K562 (cell line): ENCODE measurements around the gene PLCL2. TPM values are rescaled to one million over a fixed set of nuclear protein-coding genes. Genes with fewer than 3 reads are reported as not detected.

Experiments used
- ATAC-seq: fragments of 200-7000 bp; cut with Tn5 transposase; 3 replicates; pipeline ENCODE4 v1.9.1; 2020; ENCODE audit warnings: moderate library complexity
- BruUV-seq: library from RNA; stranded (reverse); fragments of 400-500 nt; replicated peaks from 2 replicates; lab custom pipeline; 2021; lab: Mats Ljungman, UMichigan
- CTCF ChIA-PET: fragments of 300-600 bp; formaldehyde crosslinking; extraction: SDS; loops from one replicate; lab custom pipeline; 2021; ENCODE audit warnings: low intra/inter-chr PET ratio; lab: Yijun Ruan, JAX
- POLR2A ChIA-PET: fragments of 300-600, 350-650 bp; sonication (Branson Sonifier 250); formaldehyde crosslinking; extraction: SDS; loops from one replicate; lab custom pipeline; 2021; ENCODE audit warnings: antibody characterized with exemption, inconsistent platforms; lab: Yijun Ruan, JAX
- DNase-seq, 4 experiments: peaks; one replicate each; pipeline versions ENCODE4 v3.0.0 to v3.0.0-alpha.2; 2011 to 2018; ENCODE audit warnings: low spot score in 3 of 4, mixed read lengths in 3 of 4; ENCODE audit errors: extremely low read depth in 1 of 4
- FAIRE-seq: peaks from 2 replicates; lab custom pipeline; 2011; peaks lifted over from hg19 to GRCh38; lab: Jason Lieb, UNC
- H2AFZ ChIP-seq: 2 replicates; pipeline ENCODE4 v1.6.0; 2011; ENCODE audit warnings: low read depth, low read length, control low read depth, inconsistent platforms
- H3K27ac ChIP-seq: fragments of 200-600 bp; 3 replicates; pipeline ENCODE4 v1.8.0; 2011; ENCODE audit warnings: low read depth, mild to moderate bottlenecking, control low read depth, inconsistent platforms, low read length, moderate library complexity, mixed read lengths; ENCODE audit errors: extremely low read depth
- H3K27me3 ChIP-seq, 2 experiments: fragments of 300-600 bp in 1 of 2; 2 replicates in 1 of 2; 3 replicates in 1 of 2; pipeline versions ENCODE4 v1.6.0 to v1.8.0; 2011; ENCODE audit warnings: inconsistent platforms in 2 of 2, low read length in 2 of 2, mild to moderate bottlenecking in 1 of 2, mixed read lengths in 1 of 2, moderate library complexity in 1 of 2; ENCODE audit not compliant: control insufficient read depth in 2 of 2, insufficient read depth in 2 of 2
- H3K36me3 ChIP-seq: fragments of 300-600 bp; 3 replicates; pipeline ENCODE4 v1.8.0; 2011; ENCODE audit warnings: mild to moderate bottlenecking, low read length, inconsistent platforms; ENCODE audit not compliant: control insufficient read depth, insufficient read depth
- H3K4me1 ChIP-seq, 2 experiments: fragments of 200-600 bp in 1 of 2; replicated peaks in 1 of 2; 2 replicates in 1 of 2; 3 replicates in 1 of 2; pipeline versions ENCODE4 v1.5.1 to v1.8.0; 2011; ENCODE audit warnings: inconsistent platforms in 2 of 2, low read length in 2 of 2, mild to moderate bottlenecking in 1 of 2, mixed read lengths in 1 of 2, moderate library complexity in 1 of 2; ENCODE audit not compliant: control insufficient read depth in 2 of 2, insufficient read depth in 2 of 2
- H3K4me2 ChIP-seq: 2 replicates; pipeline ENCODE4 v1.6.1; 2011; ENCODE audit warnings: low read length, control low read depth, inconsistent platforms, mixed read lengths; ENCODE audit not compliant: insufficient read depth
- H3K4me3 ChIP-seq: fragments of 200-600 bp; sonication (generic), shearing (Covaris generic); 2 replicates; pipeline ENCODE4 v1.5.1; 2016; ENCODE audit warnings: control low read depth, inconsistent platforms
- H3K79me2 ChIP-seq: fragments of 200-600 bp; 3 replicates; pipeline ENCODE4 v1.8.0; 2011; ENCODE audit warnings: low read length, inconsistent platforms; ENCODE audit not compliant: control insufficient read depth, insufficient read depth
- H3K9ac ChIP-seq, 2 experiments: 2 replicates each; pipeline versions ENCODE4 v1.6.0 to v1.6.1; 2011; ENCODE audit warnings: low read depth in 2 of 2, low read length in 2 of 2, control low read depth in 1 of 2, inconsistent platforms in 1 of 2, mild to moderate bottlenecking in 1 of 2, mixed read lengths in 1 of 2; ENCODE audit not compliant: insufficient read depth in 1 of 2
- H3K9me1 ChIP-seq: one replicate; pipeline ENCODE4 v1.6.0; 2011; ENCODE audit warnings: inconsistent platforms, mild to moderate bottlenecking, low read length, moderate library complexity; ENCODE audit not compliant: control insufficient read depth, insufficient read depth
- H3K9me3 ChIP-seq: replicated peaks from 2 replicates; pipeline ENCODE4 v1.5.1; 2011; ENCODE audit warnings: low read depth, low read length, inconsistent platforms; ENCODE audit not compliant: control insufficient read depth, insufficient read depth
- H4K20me1 ChIP-seq: replicated peaks from 2 replicates; pipeline ENCODE4 v1.6.1; 2011; ENCODE audit warnings: low read length, inconsistent platforms, mixed read lengths; ENCODE audit not compliant: control insufficient read depth, insufficient read depth
- ASH1L ChIP-seq: fragments of 450-650 bp; IDR thresholded peaks from 2 replicates; pipeline ENCODE4 v1.6.1; 2018; ENCODE audit warnings: borderline replicate concordance, mild to moderate bottlenecking, low read depth; ENCODE audit not compliant: partially characterized antibody
- CHCHD3 ChIP-seq: fragments of 250-450 bp; sonication (Bioruptor Pico); IDR thresholded peaks from 2 replicates; pipeline ENCODE4 v2.1.2; 2022; ENCODE audit warnings: mild to moderate bottlenecking
- DDX20 ChIP-seq: fragments of 450-650 bp; IDR thresholded peaks from 2 replicates; pipeline ENCODE4 v1.6.1; 2016; ENCODE audit warnings: missing genetic modification characterization, low read depth, mild to moderate bottlenecking, missing compliant biosample characterization, moderate library complexity
- ELK3 ChIP-seq: fragments of 450-650 bp; formaldehyde crosslinking; IDR thresholded peaks from 2 replicates; pipeline ENCODE4 v1.4.0; 2020; ENCODE audit warnings: mild to moderate bottlenecking
- FIP1L1 ChIP-seq: fragments of 200-400 bp; formaldehyde crosslinking; IDR thresholded peaks from 2 replicates; pipeline ENCODE4 v1.6.1; 2018; ENCODE audit warnings: mild to moderate bottlenecking, low read depth, low read length; ENCODE audit not compliant: poor library complexity, severe bottlenecking
- HDAC8 ChIP-seq: fragments of 450-650 bp; IDR thresholded peaks from 2 replicates; pipeline ENCODE4 v1.6.1; 2016; ENCODE audit warnings: mild to moderate bottlenecking, missing genetic modification characterization, moderate library complexity, missing compliant biosample characterization
- HMG20A ChIP-seq: fragments of 450-650 bp; formaldehyde crosslinking; conservative IDR thresholded peaks from 2 replicates; pipeline ENCODE4 v1.4.0; 2020; ENCODE audit warnings: mild to moderate bottlenecking, mixed read lengths
- HNRNPH1 ChIP-seq: fragments of 200-400 bp; formaldehyde crosslinking; optimal IDR thresholded peaks from 2 replicates; pipeline ENCODE3; 2017; ENCODE audit warnings: low read depth, mild to moderate bottlenecking, low read length, moderate library complexity
- ID3 ChIP-seq, 2 experiments: fragments of 250-450 bp in 1 of 2; fragments of 450-650 bp in 1 of 2; sonication (Bioruptor Pico) in 1 of 2; IDR thresholded peaks; 2 replicates each; pipeline versions ENCODE4 v1.6.1 to v1.8.0; 2016 to 2021; ENCODE audit warnings: mild to moderate bottlenecking in 2 of 2, moderate library complexity in 2 of 2, missing compliant biosample characterization in 1 of 2, missing genetic modification characterization in 1 of 2
- KLF13 ChIP-seq: fragments of 450-650 bp; IDR thresholded peaks from 2 replicates; pipeline ENCODE4 v1.6.1; 2016; ENCODE audit warnings: missing genetic modification characterization, low read depth, mild to moderate bottlenecking, missing compliant biosample characterization, moderate library complexity, borderline replicate concordance
- MAFK ChIP-seq: IDR thresholded peaks from 2 replicates; pipeline ENCODE4 v1.6.1; 2011; ENCODE audit warnings: low read length, improper control_type of control experiment
- MAZ ChIP-seq, 2 experiments: fragments of 450-650 bp in 1 of 2; sonication (generic) in 1 of 2; formaldehyde crosslinking; IDR thresholded peaks in 1 of 2; conservative IDR thresholded peaks in 1 of 2; 2 replicates each; pipeline versions ENCODE4 v1.4.0 to v1.5.0; 2020; ENCODE audit warnings: mild to moderate bottlenecking in 1 of 2, missing genetic modification reagents in 1 of 2
- MTF1 ChIP-seq: fragments of 250-450 bp; sonication (Bioruptor Pico); IDR thresholded peaks from 2 replicates; pipeline ENCODE4 v1.9.0; 2021; ENCODE audit warnings: moderate library complexity, mild to moderate bottlenecking, inconsistent platforms, borderline replicate concordance
- NR2F6 ChIP-seq: fragments of 450-650 bp; formaldehyde crosslinking; IDR thresholded peaks from 2 replicates; pipeline ENCODE4 v1.4.0; 2020; ENCODE audit warnings: mild to moderate bottlenecking
- RBM39 ChIP-seq: fragments of 200-400 bp; formaldehyde crosslinking; optimal IDR thresholded peaks from 2 replicates; pipeline ENCODE3; 2018; ENCODE audit warnings: low read depth, low read length
- SAP30 ChIP-seq: fragments of 200-600 bp; sonication (generic); IDR thresholded peaks from 2 replicates; pipeline ENCODE4 v1.6.1; 2012; ENCODE audit warnings: borderline replicate concordance, low read depth, mild to moderate bottlenecking, moderate library complexity, low read length, control low read depth, inconsistent platforms; ENCODE audit not compliant: insufficient read depth, poor library complexity, severe bottlenecking
- TFAP4 ChIP-seq: sonication (generic); formaldehyde crosslinking; IDR thresholded peaks from 2 replicates; pipeline ENCODE4 v1.8.0; 2022; ENCODE audit warnings: missing genetic modification reagents, mild to moderate bottlenecking, moderate library complexity, borderline replicate concordance
- ZNF445 ChIP-seq: fragments of 250-450 bp; sonication (Bioruptor Pico); IDR thresholded peaks from 2 replicates; pipeline ENCODE4 v1.4.0; 2020; ENCODE audit warnings: low read depth, mild to moderate bottlenecking, moderate library complexity
- WGBS: fragments of 100-300 bp; shearing (Covaris generic); methylation state at CpG from one replicate; pipeline ENCODE4 v1.1.6; 2016; ENCODE audit warnings: low coverage, mixed read lengths; ENCODE audit not compliant: insufficient coverage; ENCODE audit errors: missing lambda C conversion rate; 5-methylcytosine and 5-hydroxymethylcytosine counted together
- in situ Hi-C: fragments of 300-500 bp; cut with MboI; formaldehyde crosslinking; loops from 4 replicates; pipeline ENCODE4 v1.15.0; 2018; ENCODE audit warnings: inconsistent platforms, mixed read lengths
- intact Hi-C: fragments of 100-400 bp; cut with micrococcal nuclease; formaldehyde crosslinking; loops from 2 replicates; pipeline ENCODE4 v1.14.2; 2022
- polyA plus RNA-seq, 8 experiments: library from polyadenylated mRNA; depleted of rRNA in 4 of 8; stranded (reverse) in 5 of 8; unstranded in 3 of 8; fragments of >200 nt; fragmentation: Nextera tagmentation in 2 of 8; fragmentation: Illumina TruSeq in 1 of 8; extraction: Ambion mirVana in 2 of 8; extraction: Trizol in 1 of 8; gene quantifications; 2 replicates each; pipeline versions ENCODE4 v1.2.1 to v1.2.3, GENCODE V29; 2011 to 2014; ENCODE audit warnings: inconsistent platforms in 1 of 8, missing spikeins in 1 of 8
- total RNA-seq, 7 experiments: library from RNA; depleted of rRNA in 6 of 7; stranded (reverse); fragments of >200 nt in 6 of 7; fragmentation: Illumina TruSeq in 2 of 7; extraction: Trizol in 2 of 7; gene quantifications; 2 replicates each; pipeline versions ENCODE4 v1.2.1 to v1.2.3, GENCODE V29; 2011 to 2021; ENCODE audit warnings: low replicate concordance in 1 of 7

Gene PLCL2
- total and polyA plus RNA-seq, 9 of the 15 experiments (the other 6 are each of a cell fraction or from before 2014, with no cell fraction given), result 0.03 to 0.18 (median 0.11) TPM; not detected in 2

- FAIRE-seq (no peak), DNase-seq (no peak), ATAC-seq (no peak)
- Histone ChIP-seq H3K4me3 (no peak overlapping the region), H3K27me3 (peaks cover 2 to 4% of the 10 kb centered on the region in 2 experiments; a peak in 3 of 5 replicates), H4K20me1 (no peaks in the 10 kb centered on the region), H2AFZ (no peak overlapping the region), H3K79me2 (no peaks in the 10 kb centered on the region), H3K9ac (no peak overlapping the region), H3K9me1 (no peaks in the 10 kb centered on the region), H3K36me3 (no peaks in the 10 kb centered on the region), H3K4me2 (no peak overlapping the region), H3K9me3 (no peaks in the 10 kb centered on the region), H3K27ac (no peak overlapping the region), H3K4me1 (no peaks in the 10 kb centered on the region)
- in situ Hi-C loops (loop anchor here (25.0 kb wide), 1 partner anchor 489 kb away; no protein-coding TSS in a partner anchor), intact Hi-C loops (loop anchor here (5.0 kb wide), 1 partner anchor 309 kb away; no protein-coding TSS in a partner anchor)
- BruUV-seq, result no TSS peak
- CTCF ChIA-PET, result no interaction called here
- POLR2A ChIA-PET, result interaction anchor here (0.7 kb wide), 2 partner anchors 633 to 691 kb away, joined by 3 read pairs; no protein-coding TSS in a partner anchor
- WGBS, result 0% methylated on average over 2 of the region's 2 CpGs
- TF ChIP-seq ID3 (CRISPR knock-in tag; IDR thresholded peaks at IDR 0.05), result no peak
- TF ChIP-seq ID3 (tag; IDR thresholded peaks at IDR 0.05), result no peak
- no peak for TF ChIP-seq ZNF445 (CRISPR knock-in tag)
- no peak for TF ChIP-seq ASH1L
- no peak for TF ChIP-seq DDX20 (tag)
- TF ChIP-seq TFAP4, result no peak
- no peak for TF ChIP-seq FIP1L1
- no peak for TF ChIP-seq MTF1
- no peak for TF ChIP-seq HNRNPH1
- no peak for TF ChIP-seq KLF13 (tag)
- TF ChIP-seq ELK3 (CRISPR knock-in tag), result no peak
- no peak for TF ChIP-seq SAP30
- no peak for TF ChIP-seq MAFK
- no peak for TF ChIP-seq HMG20A
- no peak for TF ChIP-seq NR2F6
- TF ChIP-seq RBM39, result no peak
- no peak for TF ChIP-seq MAZ (CRISPR knock-in tag; conservative IDR thresholded peaks at IDR 0.05 in 1 of 2, IDR thresholded peaks at IDR 0.05 in 1 of 2)
- TF ChIP-seq CHCHD3 (CRISPR knock-in tag), result no peak
- no peak for TF ChIP-seq HDAC8 (tag)
These were observed 38.4 kb downstream of the PLCL2 start for GRCh38 chr3:16923112-16923511.
